ENCODE measurements around the gene NLRC4.
"Not testable (repeated sequence)": the region's sequence is repeated elsewhere in the genome, so short reads cannot be mapped to it uniquely, and the experiment has no call there.

The NLRC4 gene

GRCh38 chr2:32237996-32238395 is 26.7 kb downstream of the NLRC4 start:
- H3K9ac ChIP-seq (ENCODE audit: low read depth, low read length) = no peak overlapping the region
- H3K27me3 ChIP-seq (ENCODE audit: insufficient read depth, low read length) = no peaks in the 10 kb centered on the region
- no peak overlapping the region for H3K27ac ChIP-seq (ENCODE audit: low read length)
- no peak overlapping the region for H3K4me3 ChIP-seq (ENCODE audit: low read length)
- no peaks in the 10 kb centered on the region for H3K36me3 ChIP-seq (ENCODE audit: insufficient read depth, low read depth, low read length)
- no peaks in the 10 kb centered on the region for H3K4me1 ChIP-seq (ENCODE audit: insufficient read depth, low read length)
- H3K9me3 ChIP-seq (ENCODE audit: insufficient read depth, low read depth, low read length) = no peaks in the 10 kb centered on the region

- Histone ChIP-seq H3K4me1 (ENCODE audit: insufficient read depth, low read length) (no peaks in the 10 kb centered on the region), H3K9ac (ENCODE audit: low read depth, low read length) (no peak overlapping the region), H3K4me3 (ENCODE audit: low read length) (no peak overlapping the region), H3K36me3 (ENCODE audit: insufficient read depth, low read depth, low read length) (no peaks in the 10 kb centered on the region), H3K27me3 (ENCODE audit: insufficient read depth, low read length) (no peaks in the 10 kb centered on the region), H3K9me3 (ENCODE audit: insufficient read depth, low read depth, low read length) (no peaks in the 10 kb centered on the region), H3K27ac (ENCODE audit: low read length) (no peak overlapping the region)
Observed at GRCh38 chr2:32237488-32237887, 27.2 kb downstream of the NLRC4 start.

GRCh38 chr2:32235315-32235714 is 29.4 kb downstream of the NLRC4 start:
- Histone ChIP-seq H3K27ac (ENCODE audit: low read length) (no peak overlapping the region), H3K9ac (ENCODE audit: low read depth, low read length) (no peak overlapping the region), H3K27me3 (ENCODE audit: insufficient read depth, low read length) (no peaks in the 10 kb centered on the region), H3K36me3 (ENCODE audit: insufficient read depth, low read depth, low read length) (no peaks in the 10 kb centered on the region), H3K4me1 (ENCODE audit: insufficient read depth, low read length) (no peaks in the 10 kb centered on the region), H3K4me3 (ENCODE audit: low read length) (no peak overlapping the region), H3K9me3 (ENCODE audit: insufficient read depth, low read depth, low read length) (no peaks in the 10 kb centered on the region)

GRCh38 chr2:32231959-32232358 is 32.7 kb downstream of the NLRC4 start:
- Histone ChIP-seq H3K4me3 (ENCODE audit: low read length) (no peak overlapping the region), H3K9ac (ENCODE audit: low read depth, low read length) (no peak overlapping the region), H3K27me3 (ENCODE audit: insufficient read depth, low read length) (no peaks in the 10 kb centered on the region), H3K4me1 (ENCODE audit: insufficient read depth, low read length) (no peaks in the 10 kb centered on the region), H3K36me3 (ENCODE audit: insufficient read depth, low read depth, low read length) (no peaks in the 10 kb centered on the region), H3K9me3 (ENCODE audit: insufficient read depth, low read depth, low read length) (no peaks in the 10 kb centered on the region), H3K27ac (ENCODE audit: low read length) (no peak overlapping the region)

GRCh38 chr2:32229635-32230034 is 35.1 kb downstream of the NLRC4 start:
- Histone ChIP-seq H3K9ac (ENCODE audit: low read depth, low read length) (no peak overlapping the region), H3K27ac (ENCODE audit: low read length) (no peak overlapping the region), H3K9me3 (ENCODE audit: insufficient read depth, low read depth, low read length) (no peaks in the 10 kb centered on the region)

DNA sequence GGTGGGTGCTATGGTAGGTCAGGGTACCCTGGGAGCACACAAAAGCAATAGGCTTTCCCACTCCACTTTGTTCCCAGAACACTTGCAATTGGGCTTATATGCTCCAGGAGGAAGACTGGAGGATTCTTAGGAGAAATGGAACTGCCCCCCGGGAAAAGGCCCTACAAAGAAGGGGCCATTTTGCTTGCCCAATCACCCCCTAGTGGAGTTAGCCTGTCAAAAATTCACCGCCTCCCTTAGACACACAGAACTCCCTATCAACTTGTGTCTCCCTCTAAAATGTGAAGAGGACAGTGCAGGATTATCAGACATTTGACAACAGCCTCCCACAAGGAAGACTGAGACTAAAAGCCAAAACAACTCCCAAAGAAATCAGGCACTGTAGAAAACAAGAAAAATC is 36.5 kb downstream of the NLRC4 start:
- H3K36me3 ChIP-seq (ENCODE audit: insufficient read depth, low read depth, low read length) = peaks cover 5% of the 10 kb centered on the region; the same call in 1 of the 2 replicates
- no peaks in the 10 kb centered on the region for H3K27me3 ChIP-seq (ENCODE audit: insufficient read depth, low read length)

More at GRCh38 chr2:32229635-32230034, 35.1 kb downstream of the NLRC4 start:
- no peaks in the 10 kb centered on the region for H3K4me1 ChIP-seq (ENCODE audit: insufficient read depth, low read length)
- no peak overlapping the region for H3K4me3 ChIP-seq (ENCODE audit: low read length)
- no peaks in the 10 kb centered on the region for H3K27me3 ChIP-seq (ENCODE audit: insufficient read depth, low read length)
- no peaks in the 10 kb centered on the region for H3K36me3 ChIP-seq (ENCODE audit: insufficient read depth, low read depth, low read length)

GRCh38 chr2:32227492-32227891 is 37.2 kb downstream of the NLRC4 start:
- Histone ChIP-seq H3K36me3 (ENCODE audit: insufficient read depth, low read depth, low read length) (peaks cover 12% of the 10 kb centered on the region), H3K4me1 (ENCODE audit: insufficient read depth, low read length) (no peaks in the 10 kb centered on the region), H3K9ac (ENCODE audit: low read depth, low read length) (no peak overlapping the region), H3K27me3 (ENCODE audit: insufficient read depth, low read length) (no peaks in the 10 kb centered on the region), H3K9me3 (ENCODE audit: insufficient read depth, low read depth, low read length) (no peaks in the 10 kb centered on the region), H3K27ac (ENCODE audit: low read length) (no peak overlapping the region), H3K4me3 (ENCODE audit: low read length) (no peak overlapping the region)

More for the DNA sequence above, 36.5 kb downstream of the NLRC4 start:
- H3K4me1 ChIP-seq (ENCODE audit: insufficient read depth, low read length) = no peaks in the 10 kb centered on the region
- no peaks in the 10 kb centered on the region for H3K9me3 ChIP-seq (ENCODE audit: insufficient read depth, low read depth, low read length)
- H3K27ac ChIP-seq (ENCODE audit: low read length) = no peak overlapping the region
- H3K4me3 ChIP-seq (ENCODE audit: low read length) = no peak overlapping the region
- H3K9ac ChIP-seq (ENCODE audit: low read depth, low read length) = no peak overlapping the region

GRCh38 chr2:32222966-32223365 is 41.7 kb downstream of the NLRC4 start:
- Histone ChIP-seq H3K4me3 (ENCODE audit: low read length) (no peak overlapping the region), H3K27me3 (ENCODE audit: insufficient read depth, low read length) (no peaks in the 10 kb centered on the region), H3K36me3 (ENCODE audit: insufficient read depth, low read depth, low read length) (peaks cover 35% of the 10 kb centered on the region), H3K9me3 (ENCODE audit: insufficient read depth, low read depth, low read length) (no peaks in the 10 kb centered on the region), H3K27ac (ENCODE audit: low read length) (no peak overlapping the region), H3K4me1 (ENCODE audit: insufficient read depth, low read length) (no peaks in the 10 kb centered on the region), H3K9ac (ENCODE audit: low read depth, low read length) (no peak overlapping the region)

- no peaks in the 10 kb centered on the region for H3K27me3 ChIP-seq (ENCODE audit: insufficient read depth, low read length)
- H3K36me3 ChIP-seq (ENCODE audit: insufficient read depth, low read depth, low read length) = peaks cover 35% of the 10 kb centered on the region
- no peak overlapping the region for H3K9ac ChIP-seq (ENCODE audit: low read depth, low read length)
Observed at GRCh38 chr2:32220445-32220844, 44.2 kb downstream of the NLRC4 start.

GRCh38 chr2:32212295-32212694 is 52.4 kb downstream of the NLRC4 start:
- Histone ChIP-seq H3K27me3 (ENCODE audit: insufficient read depth, low read length) (no peaks in the 10 kb centered on the region), H3K4me1 (ENCODE audit: insufficient read depth, low read length) (no peaks in the 10 kb centered on the region), H3K27ac (ENCODE audit: low read length) (no peak overlapping the region), H3K9ac (ENCODE audit: low read depth, low read length) (no peak overlapping the region), H3K9me3 (ENCODE audit: insufficient read depth, low read depth, low read length) (no peaks in the 10 kb centered on the region), H3K4me3 (ENCODE audit: low read length) (no peak overlapping the region), H3K36me3 (ENCODE audit: insufficient read depth, low read depth, low read length) (peaks cover 13% of the 10 kb centered on the region)

More at GRCh38 chr2:32220445-32220844, 44.2 kb downstream of the NLRC4 start:
- H3K9me3 ChIP-seq (ENCODE audit: insufficient read depth, low read depth, low read length) = no peaks in the 10 kb centered on the region
- H3K27ac ChIP-seq (ENCODE audit: low read length) = no peak overlapping the region
- H3K4me1 ChIP-seq (ENCODE audit: insufficient read depth, low read length) = no peaks in the 10 kb centered on the region
- no peak overlapping the region for H3K4me3 ChIP-seq (ENCODE audit: low read length)

GRCh38 chr2:32210767-32211408 is 53.8 kb downstream of the NLRC4 start:
- Histone ChIP-seq H3K9me3 (ENCODE audit: insufficient read depth, low read depth, low read length) (no peaks in the 10 kb centered on the region), H3K27ac (ENCODE audit: low read length) (no peak overlapping the region)

DNA sequence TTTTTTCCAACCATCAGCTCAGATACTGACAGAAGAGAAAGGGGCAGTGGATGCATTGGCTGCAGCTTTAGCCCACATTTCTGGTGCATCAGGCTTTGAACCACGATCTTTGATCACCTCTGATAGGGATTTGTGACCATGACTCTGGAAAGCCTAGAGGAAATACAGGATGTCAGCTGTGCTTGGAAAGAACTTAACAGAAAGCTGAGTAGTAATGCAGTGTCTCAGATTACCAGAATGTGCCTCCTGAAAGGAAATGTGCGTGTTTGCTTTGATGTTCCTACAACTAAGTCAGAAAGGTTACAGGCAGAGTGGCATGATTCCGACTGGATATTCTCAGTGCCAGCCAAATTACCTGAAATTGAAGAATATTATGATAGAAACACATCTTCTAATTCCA is 61.3 kb downstream of the NLRC4 start:
- H3K36me3 ChIP-seq (ENCODE audit: insufficient read depth, low read depth, low read length) = peaks cover 25% of the 10 kb centered on the region
- H3K9ac ChIP-seq (ENCODE audit: low read depth, low read length); H3K9me3 ChIP-seq (ENCODE audit: insufficient read depth, low read depth, low read length); H3K27me3 ChIP-seq (ENCODE audit: insufficient read depth, low read length); H3K4me3 ChIP-seq (ENCODE audit: low read length); H3K4me1 ChIP-seq (ENCODE audit: insufficient read depth, low read length); H3K27ac ChIP-seq (ENCODE audit: low read length): not testable (repeated sequence)

More at GRCh38 chr2:32210767-32211408, 53.8 kb downstream of the NLRC4 start:
- Histone ChIP-seq H3K27me3 (ENCODE audit: insufficient read depth, low read length) (no peaks in the 10 kb centered on the region), H3K36me3 (ENCODE audit: insufficient read depth, low read depth, low read length) (peaks cover 13% of the 10 kb centered on the region), H3K9ac (ENCODE audit: low read depth, low read length) (no peak overlapping the region), H3K4me3 (ENCODE audit: low read length) (no peak overlapping the region), H3K4me1 (ENCODE audit: insufficient read depth, low read length) (no peaks in the 10 kb centered on the region)
